Left renal cortex interstitium (tissue), 4 donors: ENCODE results near the gene IL1R1. TPM values are rescaled to one million over a fixed set of nuclear protein-coding genes. Genes with fewer than 3 reads are reported as not detected.

Source experiments
- DNase-seq, 4 donors: peaks; one replicate each; pipeline ENCODE4 v3.0.0-alpha.2; 2013; ENCODE audit warnings: low read depth in 4 of 4, low spot score in 2 of 4, missing footprints in 1 of 4
- polyA plus RNA-seq, 4 donors: library from polyadenylated mRNA; unstranded; fragments of 120-200 nt; gene quantifications; one replicate each; pipeline ENCODE4 v1.2.1, GENCODE V29; 2013; ENCODE audit not compliant: insufficient read length in 4 of 4

The IL1R1 gene
- polyA plus RNA-seq, 4 donors, result 28.5 to 40.0 (median 31.1) TPM

DNA sequence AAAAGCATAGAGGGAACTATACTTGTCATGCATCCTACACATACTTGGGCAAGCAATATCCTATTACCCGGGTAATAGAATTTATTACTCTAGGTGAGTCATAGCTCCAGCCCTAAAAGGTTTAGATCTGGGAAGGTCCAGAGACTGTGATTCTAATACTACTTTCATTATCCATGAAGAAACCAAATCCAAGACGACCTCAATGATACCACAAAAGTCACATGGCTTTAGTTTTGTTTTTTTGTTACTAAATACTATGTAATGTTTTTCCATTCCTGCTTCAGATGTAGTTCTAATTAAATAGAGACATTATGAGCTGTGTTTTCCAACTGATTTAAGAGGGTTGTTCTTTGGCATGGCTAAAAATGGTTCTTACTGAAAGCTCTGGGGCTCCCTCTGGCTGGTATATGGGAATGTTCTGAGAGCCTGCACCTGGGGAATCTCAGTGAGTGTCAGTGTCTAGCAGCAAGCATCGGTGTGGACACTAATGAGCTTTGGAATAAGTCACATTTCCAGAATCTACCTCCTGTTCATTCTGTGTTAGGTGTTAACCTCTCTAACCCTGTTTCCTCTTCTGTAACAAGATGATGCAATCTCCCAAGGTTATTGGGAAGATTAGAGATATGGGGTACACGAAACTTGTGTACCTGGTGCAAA is 23.8 kb downstream of the IL1R1 start:
- DNase-seq, result no peak

DNA sequence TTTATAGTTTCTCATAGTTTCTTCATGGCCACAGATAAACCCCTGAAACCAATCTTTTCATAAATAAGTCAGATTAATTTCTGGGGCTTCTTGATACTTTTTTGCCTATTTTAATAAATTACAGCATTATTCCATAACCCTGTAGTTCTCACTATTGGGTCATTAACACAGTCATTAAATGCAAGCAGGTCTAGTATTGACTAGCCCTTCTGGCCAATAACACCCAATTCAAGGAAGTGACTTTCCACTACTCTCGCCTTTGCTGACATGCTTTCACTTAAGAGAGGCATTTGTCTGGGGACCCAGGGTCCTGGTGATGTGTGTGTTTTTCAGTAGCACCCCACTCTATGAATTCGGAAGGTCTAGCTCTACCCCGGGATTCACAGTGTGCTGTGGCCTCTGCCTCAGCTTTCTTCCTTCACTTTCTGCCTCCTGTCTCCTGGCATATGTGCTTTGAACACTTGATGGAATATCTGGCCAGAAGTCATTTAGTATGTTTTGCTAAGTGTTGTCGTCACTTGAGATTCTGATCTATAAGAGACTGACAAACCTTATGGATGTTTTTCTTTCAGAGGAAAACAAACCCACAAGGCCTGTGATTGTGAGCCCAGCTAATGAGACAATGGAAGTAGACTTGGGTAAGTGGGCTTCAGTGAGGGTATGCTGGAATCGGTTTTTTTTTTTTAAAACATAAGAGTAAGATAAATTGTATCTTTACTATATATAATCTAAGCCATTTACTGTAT is 25.7 kb downstream of the IL1R1 start:
- no peak for DNase-seq

DNA sequence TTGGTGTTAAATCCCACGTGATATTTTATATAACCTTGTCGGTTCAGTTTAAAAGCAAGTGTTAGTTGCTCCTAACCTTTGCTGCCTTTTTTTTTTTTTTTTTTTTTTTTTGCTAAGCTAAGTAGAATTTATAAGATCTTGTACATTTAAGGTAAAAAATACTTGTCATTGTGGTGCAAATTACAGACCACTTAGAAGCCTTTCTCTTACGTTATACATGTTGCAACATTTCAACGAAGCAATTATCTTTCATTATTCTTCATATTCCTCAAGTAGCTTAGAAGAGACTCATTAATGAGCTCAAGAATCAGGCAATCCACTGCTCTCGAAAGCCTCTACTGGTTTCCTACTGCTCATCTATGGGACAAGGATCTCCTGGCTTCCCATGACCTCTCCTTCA is 29.4 kb downstream of the IL1R1 start:
- no peak for DNase-seq

DNA sequence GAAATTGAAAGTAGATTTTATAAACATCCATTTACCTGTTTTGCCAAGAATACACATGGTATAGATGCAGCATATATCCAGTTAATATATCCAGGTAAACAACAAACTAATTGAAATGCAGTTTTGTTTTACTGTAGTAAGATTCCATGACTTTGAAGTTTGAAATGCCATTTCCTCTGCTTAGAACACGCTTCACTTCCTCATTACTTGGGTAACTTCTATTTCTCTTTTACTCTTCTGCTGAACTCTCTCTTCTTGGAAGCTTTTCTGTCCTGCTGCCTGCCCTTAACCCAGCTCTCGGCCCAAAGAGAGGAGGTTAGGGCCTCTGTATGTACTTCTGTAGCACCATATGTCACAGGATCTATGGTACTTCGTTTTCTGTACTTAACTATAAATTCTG is 30.2 kb downstream of the IL1R1 start:
- DNase-seq, result no peak

DNA sequence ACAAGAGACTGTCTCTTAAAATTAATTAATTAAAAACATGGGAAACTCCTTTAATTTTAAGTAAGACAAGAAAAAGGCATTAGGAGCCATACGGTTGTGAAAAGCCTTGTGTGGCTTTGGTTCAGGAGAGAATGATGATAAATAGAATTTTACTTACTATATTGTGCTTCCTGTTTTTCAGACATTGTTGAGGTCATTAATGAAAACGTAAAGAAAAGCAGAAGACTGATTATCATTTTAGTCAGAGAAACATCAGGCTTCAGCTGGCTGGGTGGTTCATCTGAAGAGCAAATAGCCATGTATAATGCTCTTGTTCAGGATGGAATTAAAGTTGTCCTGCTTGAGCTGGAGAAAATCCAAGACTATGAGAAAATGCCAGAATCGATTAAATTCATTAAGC is 33.6 kb downstream of the IL1R1 start:
- DNase-seq, result no peak

DNA sequence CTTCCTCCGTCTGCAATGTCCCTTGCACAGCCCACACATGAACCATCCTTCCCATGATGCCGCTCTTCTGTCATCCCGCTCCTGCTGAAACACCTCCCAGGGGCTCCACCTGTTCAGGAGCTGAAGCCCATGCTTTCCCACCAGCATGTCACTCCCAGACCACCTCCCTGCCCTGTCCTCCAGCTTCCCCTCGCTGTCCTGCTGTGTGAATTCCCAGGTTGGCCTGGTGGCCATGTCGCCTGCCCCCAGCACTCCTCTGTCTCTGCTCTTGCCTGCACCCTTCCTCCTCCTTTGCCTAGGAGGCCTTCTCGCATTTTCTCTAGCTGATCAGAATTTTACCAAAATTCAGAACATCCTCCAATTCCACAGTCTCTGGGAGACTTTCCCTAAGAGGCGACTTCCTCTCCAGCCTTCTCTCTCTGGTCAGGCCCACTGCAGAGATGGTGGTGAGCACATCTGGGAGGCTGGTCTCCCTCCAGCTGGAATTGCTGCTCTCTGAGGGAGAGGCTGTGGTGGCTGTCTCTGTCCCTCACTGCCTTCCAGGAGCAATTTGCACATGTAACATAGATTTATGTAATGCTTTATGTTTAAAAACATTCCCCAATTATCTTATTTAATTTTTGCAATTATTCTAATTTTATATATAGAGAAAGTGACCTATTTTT is 35.4 kb downstream of the IL1R1 start:
- no peak for DNase-seq

DNA sequence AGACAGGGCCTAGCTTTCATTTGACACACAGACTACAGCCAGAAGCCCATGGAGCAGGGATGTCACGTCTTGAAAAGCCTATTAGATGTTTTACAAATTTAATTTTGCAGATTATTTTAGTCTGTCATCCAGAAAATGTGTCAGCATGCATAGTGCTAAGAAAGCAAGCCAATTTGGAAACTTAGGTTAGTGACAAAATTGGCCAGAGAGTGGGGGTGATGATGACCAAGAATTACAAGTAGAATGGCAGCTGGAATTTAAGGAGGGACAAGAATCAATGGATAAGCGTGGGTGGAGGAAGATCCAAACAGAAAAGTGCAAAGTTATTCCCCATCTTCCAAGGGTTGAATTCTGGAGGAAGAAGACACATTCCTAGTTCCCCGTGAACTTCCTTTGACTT is 36.5 kb downstream of the IL1R1 start:
- no peak for DNase-seq

DNA sequence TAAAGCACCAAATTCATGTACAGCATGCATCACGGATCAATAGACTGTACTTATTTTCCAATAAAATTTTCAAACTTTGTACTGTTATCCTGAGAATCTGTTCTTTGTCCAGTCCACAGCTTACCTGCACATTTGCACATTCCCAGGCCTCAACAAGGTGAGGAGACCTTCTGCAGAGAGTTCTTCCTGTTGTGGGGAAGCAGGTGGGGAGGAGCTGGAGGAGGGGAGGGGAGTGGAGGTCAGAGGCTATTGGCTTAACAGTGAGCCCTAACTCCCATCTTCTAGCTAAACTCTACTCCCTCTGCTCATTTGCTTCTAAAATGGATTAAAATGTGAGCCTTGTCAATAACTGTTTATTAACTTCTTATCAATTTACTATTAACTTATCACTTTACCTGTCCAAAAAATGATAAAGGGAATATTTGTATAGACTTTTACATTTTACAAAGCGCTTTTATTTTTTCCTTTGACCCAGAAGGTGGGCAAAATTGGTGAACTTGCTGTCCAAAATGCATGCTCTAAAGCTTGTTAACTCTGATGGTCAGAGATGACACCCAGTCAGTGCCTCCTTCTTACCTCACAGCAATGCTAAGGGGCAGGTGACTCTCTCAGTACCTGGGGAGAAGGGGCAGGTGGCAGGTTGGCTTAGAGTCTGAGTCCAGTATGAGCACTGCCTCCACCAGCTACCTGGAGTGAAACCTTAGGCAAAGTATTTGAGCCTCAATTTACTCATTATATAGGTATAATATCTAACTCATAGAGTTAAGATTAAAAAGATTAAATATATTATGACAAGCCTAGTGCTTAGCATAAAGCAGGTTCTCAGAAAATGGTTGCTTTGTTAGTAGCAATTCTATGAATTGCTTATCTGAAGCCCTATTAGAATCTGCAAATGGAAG is 37.5 kb downstream of the IL1R1 start:
- no peak for DNase-seq

DNA sequence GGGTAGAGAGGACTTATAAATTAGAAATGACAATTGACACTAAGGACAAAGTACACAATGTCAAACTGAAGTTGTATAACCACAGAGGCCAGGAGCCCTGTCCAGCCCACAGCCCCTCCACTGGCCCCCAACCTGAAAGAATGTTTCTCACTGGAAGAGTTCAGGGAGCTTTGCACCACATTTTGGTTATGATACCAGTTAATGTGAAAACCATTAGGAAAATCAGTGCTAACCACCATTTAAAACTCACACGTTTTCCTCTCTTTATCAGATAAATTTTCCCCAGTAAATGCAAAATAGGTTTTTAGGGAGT is 38.1 kb downstream of the IL1R1 start:
- DNase-seq, result no peak

DNA sequence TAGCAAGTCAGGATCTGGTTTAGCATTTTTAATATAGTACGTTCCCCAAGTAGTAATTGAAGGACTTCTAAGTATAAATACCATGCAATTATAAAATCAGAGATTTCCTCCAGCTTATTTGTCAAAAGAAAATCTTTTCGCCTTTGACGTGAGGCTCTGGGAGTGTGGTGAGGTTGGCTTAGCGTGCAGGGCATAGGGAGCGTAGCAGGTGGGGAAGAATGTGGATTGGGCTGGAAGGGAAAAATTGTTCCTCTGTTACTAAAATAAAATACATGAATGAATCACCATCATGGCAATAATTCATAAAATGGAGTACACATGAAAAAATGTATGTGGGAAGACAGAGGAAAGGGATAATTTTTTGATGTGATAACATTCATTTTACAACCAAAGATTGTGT is 38.8 kb downstream of the IL1R1 start:
- DNase-seq, result no peak

DNA sequence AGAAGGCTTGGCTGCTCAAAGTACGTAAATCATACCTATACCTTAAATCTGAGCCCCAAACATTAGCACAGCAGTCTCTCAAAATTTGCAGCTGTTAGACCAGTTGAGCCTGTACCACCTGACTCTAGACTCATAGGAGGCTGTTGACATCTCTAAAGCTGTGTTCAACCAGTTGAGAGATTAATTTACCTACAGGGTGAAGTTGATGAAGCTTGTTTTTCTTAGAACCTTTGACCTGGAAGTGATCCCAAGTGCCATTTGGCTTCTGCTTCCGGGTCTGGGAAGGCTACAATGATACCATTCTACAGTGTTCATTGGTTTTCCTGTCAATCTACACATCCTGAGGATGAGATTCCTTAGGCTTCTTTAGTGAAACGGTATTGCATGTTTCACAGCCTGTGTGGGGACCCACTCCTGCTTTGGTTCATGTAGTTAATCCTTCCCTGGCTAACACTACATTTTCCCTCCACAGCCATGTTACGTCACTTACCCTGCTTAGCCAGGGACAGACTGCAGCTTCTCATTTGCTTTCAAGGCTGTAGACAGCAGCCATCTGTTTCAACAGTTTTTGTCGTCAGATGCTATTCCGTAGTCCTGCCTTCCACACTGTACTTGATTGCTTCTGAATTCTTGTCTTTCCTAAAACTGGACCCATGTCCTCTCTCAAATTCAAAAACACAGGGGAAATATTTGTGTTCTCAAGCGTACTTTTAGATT is 39.5 kb downstream of the IL1R1 start:
- DNase-seq, result no peak

DNA sequence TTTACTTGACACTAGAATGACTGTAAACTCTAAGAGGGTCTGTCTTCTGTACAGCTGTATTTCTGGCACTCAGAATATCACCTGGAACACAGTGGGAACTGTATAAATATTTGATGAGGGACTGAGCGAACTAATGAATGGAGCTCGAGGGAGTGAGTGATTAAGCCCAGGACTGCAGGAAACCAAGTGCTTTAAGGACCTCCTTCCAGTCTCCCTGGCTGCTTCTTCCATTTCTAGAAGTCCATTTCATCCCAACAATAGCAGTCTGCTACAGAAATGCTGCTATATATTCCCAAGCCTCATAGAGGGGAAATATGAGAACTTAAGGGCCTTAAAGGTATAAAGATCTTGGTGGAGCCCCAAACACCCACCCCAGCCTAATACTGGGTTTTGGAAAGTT is 41.5 kb downstream of the IL1R1 start:
- no peak for DNase-seq

DNA sequence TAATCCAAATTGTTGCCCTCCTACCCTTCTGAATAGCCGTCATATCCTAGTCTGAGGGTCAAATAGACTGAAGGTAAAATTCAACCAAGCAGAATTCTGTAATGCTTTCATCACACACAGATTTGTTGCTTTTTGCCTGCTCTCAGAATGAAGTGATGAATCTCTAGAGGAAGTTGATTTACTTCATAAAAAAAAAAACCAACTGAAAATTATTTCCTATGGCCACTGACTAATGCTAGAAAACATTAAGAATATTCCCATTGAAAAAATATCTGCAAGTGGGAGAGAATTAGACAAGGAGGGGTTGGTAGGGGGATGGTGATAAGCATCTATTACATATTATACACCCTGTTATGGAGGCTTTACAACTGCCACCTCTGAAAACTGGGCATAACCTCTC is 42.0 kb downstream of the IL1R1 start:
- no peak for DNase-seq

DNA sequence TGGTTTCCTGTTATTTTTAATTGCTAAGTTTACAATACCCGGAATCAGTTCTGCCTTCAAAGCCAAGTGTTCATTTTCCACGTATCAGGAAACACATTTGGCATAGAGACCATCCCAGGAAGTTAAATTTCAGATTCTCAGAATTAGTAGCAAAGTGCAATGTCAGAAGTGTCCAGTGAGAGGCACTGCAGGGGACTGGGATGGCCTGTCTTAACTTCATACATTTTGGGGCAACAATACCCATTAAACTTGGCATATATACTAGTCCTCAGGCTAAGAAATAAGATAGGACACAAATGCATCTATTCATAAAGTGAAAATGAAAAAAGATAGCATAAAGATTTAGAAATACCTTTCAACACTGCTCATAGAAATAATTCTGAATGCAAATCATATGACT is 42.8 kb downstream of the IL1R1 start:
- DNase-seq, result no peak

DNA sequence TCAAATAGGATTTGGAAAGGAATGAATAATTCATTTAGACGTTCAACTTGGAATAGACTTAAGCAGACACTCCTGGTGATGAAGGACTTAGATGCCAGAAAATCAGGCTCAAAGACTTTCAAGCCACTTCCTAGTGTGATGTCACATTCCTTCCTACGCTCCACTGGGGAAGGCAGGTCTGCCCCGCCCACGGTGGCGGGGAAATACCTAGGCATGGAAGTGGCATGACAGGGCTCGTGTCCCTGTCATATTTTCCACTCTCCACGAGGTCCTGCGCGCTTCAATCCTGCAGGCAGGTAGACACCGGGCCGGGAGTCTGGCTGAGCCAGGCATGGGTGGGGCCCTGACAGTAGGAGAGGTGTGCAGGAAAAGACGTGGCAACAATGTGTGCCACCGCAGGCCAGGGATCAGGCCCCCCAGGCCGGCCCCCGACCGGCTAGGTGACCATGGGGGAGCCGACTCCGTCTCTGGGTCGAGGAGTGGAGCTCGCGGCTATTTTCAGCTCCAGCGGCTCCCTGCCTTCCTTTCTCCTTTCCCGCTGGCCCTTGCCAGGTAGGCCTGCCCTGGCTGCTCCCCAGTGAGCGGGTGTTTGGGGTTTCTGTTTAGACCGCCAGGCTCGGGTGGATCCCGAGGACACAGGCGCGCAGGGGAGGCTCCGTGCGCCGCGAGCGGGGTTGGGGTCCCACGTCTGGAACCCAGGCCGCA is 44.4 kb downstream of the IL1R1 start, which contains the start of gene IL1RL2:
Gene IL1RL2 (plus strand): TSS at position 233 of the 705 bp plus-strand sequence. CDS start 845 bp downstream, outside the sequence.
- DNase-seq, result no peak

DNA sequence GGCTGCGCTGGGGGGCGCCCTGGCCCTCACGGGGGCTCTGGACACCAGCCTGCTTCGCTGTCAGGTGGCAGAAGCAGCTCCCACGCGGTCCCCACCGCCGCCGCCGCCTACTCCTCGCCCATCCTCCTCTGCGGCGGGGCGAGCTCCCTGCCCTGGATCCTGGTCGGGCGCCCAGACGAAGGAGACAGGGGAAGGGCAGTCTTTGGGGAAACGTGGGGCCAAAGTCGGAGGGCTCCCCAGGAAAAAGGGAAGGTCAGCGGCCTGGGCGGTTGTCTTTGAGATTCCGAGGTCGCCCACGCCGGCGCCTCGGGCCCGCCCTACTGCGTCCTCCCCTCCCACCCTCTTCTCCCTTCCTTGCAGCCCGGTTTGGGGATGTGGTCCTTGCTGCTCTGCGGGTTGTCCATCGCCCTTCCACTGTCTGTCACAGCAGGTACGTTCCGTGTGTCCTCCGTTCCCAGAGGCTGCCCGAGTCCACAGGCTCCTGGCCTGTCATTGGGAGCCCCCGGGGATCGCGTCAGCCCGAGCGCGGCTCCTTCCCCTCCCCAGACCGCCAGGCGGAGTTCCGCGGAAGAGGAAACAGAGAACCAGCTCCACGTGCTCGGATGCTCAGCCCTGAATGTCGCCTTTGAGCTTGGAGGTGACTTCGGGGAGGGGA is 45.1 kb downstream of the IL1R1 start:
- peak in 1 of 4 donors; percentile 34 for DNase-seq

DNA sequence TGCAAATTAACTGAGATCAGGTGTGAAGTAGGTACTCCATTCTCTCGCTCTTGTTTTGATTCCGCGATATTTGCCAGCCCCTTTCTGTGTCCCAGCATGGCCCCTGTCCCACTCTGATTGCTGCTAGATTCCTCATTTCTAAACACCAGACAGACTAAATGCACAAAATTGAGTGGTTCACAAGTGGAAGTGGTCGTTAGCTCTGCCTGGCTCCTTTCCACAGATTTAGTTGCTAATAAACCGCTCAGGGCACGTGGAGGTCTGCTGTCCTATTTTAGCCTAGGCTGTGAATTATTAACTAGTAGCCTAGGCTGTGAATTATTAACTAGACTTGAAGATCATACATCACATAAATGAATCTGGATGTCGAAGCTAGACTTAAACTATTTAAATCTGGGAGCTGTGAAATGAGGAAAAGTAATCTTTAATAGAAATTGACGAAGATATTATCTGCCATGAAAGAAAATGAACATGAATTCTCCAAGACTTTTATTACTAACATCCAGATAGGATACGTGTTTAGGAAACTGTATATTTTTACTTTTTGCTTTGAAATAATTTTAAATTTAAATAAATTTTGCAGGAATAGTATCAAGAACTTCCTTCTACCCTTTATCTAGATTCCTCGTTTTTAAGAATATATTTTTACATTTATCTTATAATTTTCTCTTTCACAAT is 48.0 kb downstream of the IL1R1 start:
- no peak for DNase-seq

DNA sequence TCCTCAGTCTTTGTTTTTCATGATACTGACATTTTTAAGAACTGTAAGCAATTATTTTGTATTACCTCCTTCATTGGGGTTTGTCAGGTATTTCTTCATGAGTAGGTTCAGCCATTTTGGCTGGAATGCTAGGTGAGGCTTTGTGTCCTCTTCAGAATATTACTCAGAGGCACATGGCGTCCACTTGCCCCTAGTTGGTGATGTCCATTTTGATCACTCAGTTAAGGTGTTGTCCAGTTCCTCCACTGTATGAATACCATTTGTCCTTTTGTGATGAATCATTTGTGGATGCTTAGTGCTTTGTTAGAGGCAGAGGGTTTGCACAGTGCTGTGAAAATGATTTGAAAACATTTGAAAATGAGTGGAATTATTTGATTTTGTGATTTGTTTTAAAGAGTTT is 49.0 kb downstream of the IL1R1 start:
- no peak for DNase-seq

DNA sequence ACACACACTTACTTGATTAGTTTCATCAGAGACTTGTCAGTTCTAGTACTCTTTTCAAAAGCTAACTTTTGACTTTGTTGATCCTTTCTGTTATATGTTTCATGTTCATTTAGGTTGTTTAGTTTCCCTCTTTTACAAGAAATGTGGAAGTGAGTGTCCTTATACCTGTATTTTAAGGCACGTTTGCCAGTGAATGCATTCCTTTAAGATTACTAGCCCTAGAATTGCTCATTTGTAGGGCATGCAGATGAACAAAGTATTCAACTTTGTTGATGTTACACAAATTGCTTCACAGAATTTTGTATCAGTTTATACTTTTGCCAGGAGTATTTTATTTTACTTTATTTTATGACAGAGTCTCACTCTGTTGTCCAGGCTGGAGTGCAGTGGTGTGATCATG is 50.5 kb downstream of the IL1R1 start:
- no peak for DNase-seq
